Measurements from ENCODE around the gene DCHS1. TPM values are rescaled to one million over a fixed set of nuclear protein-coding genes. Genes with fewer than 3 reads are reported as not detected.

DCHS1 gene
- total and polyA plus RNA-seq, 8 donors, result 0.76 to 22.8 (median 13.2) TPM

GRCh38 chr11:6646071-6646470, 9.5 kb downstream of the DCHS1 start:
- peak in 1 of 2 donors; percentile 74 for DNase-seq
- 50 to 69% (median 68%) methylated on average over 12 of the region's 12 CpGs for WGBS, 5 donors
- intact Hi-C loops (cut with DNase I; ENCODE audit: low total_unique reads), result no loop called here

GRCh38 chr11:6642957-6643356, 12.7 kb downstream of the DCHS1 start:
- no peak overlapping the region for H3K27ac ChIP-seq
- DNase-seq, result no peak
- H3K9me3 ChIP-seq, result no peaks in the 10 kb centered on the region
- H3K4me1 ChIP-seq, result peaks cover 24 to 39% (median 36%) of the 10 kb centered on the region in 4 donors
- intact Hi-C loops (cut with DNase I; ENCODE audit: low total_unique reads), result no loop called here
- no peaks in the 10 kb centered on the region for H3K27me3 ChIP-seq
- no peak for TF ChIP-seq POLR2AphosphoS5 (IDR thresholded peaks at IDR 0.05)
- no peak for TF ChIP-seq CTCF (IDR thresholded peaks at IDR 0.05)
- TF ChIP-seq EP300 (IDR thresholded peaks at IDR 0.05), result no peak
- H3K36me3 ChIP-seq, result peaks cover 0 to 18% (median 16%) of the 10 kb centered on the region in 4 donors
- H3K4me3 ChIP-seq, result no peak overlapping the region
- WGBS, 5 donors, result 81 to 91% (median 84%) methylated on average over 7 of the region's 7 CpGs

More at GRCh38 chr11:6646071-6646470, 9.5 kb downstream of the DCHS1 start:
- H3K36me3 ChIP-seq, result peaks cover 0 to 2% (median 1%) of the 10 kb centered on the region in 4 donors
- no peaks in the 10 kb centered on the region for H3K9me3 ChIP-seq
- no peak overlapping the region for H3K4me3 ChIP-seq
- H3K27me3 ChIP-seq, result no peaks in the 10 kb centered on the region
- H3K4me1 ChIP-seq, result peaks cover 17 to 34% (median 28%) of the 10 kb centered on the region in 4 donors
- H3K27ac ChIP-seq, result peak overlapping the region in 3 of 5 donors; percentile 59 to 84 (median 80)
- no peak for TF ChIP-seq POLR2A (IDR thresholded peaks at IDR 0.05)
- no peak for TF ChIP-seq POLR2AphosphoS5 (IDR thresholded peaks at IDR 0.05)
- TF ChIP-seq EP300 (IDR thresholded peaks at IDR 0.05), result no peak
- no peak for TF ChIP-seq CTCF (IDR thresholded peaks at IDR 0.05)

GRCh38 chr11:6640985-6641701, 14.5 kb downstream of the DCHS1 start:
- WGBS, 5 donors, result 94 to 97% (median 96%) methylated on average over 15 to 26 of the region's 26 CpGs
- no peak for DNase-seq
- Histone ChIP-seq H3K27me3 (no peaks in the 10 kb centered on the region), H3K27ac (no peak overlapping the region), H3K4me3 (no peak overlapping the region), H3K36me3 (peaks cover 0 to 18% (median 16%) of the 10 kb centered on the region in 4 donors), H3K4me1 (peaks cover 21 to 39% (median 34%) of the 10 kb centered on the region in 4 donors), H3K9me3 (no peaks in the 10 kb centered on the region)
- no peak for TF ChIP-seq POLR2AphosphoS5 (IDR thresholded peaks at IDR 0.05)
- TF ChIP-seq CTCF (IDR thresholded peaks at IDR 0.05), result no peak
- TF ChIP-seq EP300 (IDR thresholded peaks at IDR 0.05), result no peak
- TF ChIP-seq POLR2A (IDR thresholded peaks at IDR 0.05), result no peak
- intact Hi-C loops (cut with DNase I; ENCODE audit: low total_unique reads), result no loop called here

- H3K36me3 ChIP-seq, result peaks cover 0 to 18% (median 16%) of the 10 kb centered on the region in 4 donors
- 85 to 96% (median 95%) methylated on average over 6 to 36 of the region's 36 CpGs for WGBS, 5 donors
- no peaks in the 10 kb centered on the region for H3K9me3 ChIP-seq
- TF ChIP-seq EP300 (IDR thresholded peaks at IDR 0.05) (no peak), POLR2AphosphoS5 (IDR thresholded peaks at IDR 0.05) (no peak), POLR2A (IDR thresholded peaks at IDR 0.05) (no peak)
- no peak overlapping the region for H3K27ac ChIP-seq
- DNase-seq, result no peak
- no peak overlapping the region for H3K4me3 ChIP-seq
- no peaks in the 10 kb centered on the region for H3K27me3 ChIP-seq
- intact Hi-C loops (cut with DNase I; ENCODE audit: low total_unique reads), result no loop called here
- peaks cover 25 to 40% (median 36%) of the 10 kb centered on the region in 4 donors for H3K4me1 ChIP-seq
Observed at GRCh38 chr11:6640036-6640984, 15.3 kb downstream of the DCHS1 start.
